ENCODE results near the gene SATB2.
A peak's percentile ranks its signal among the peaks of the same experiment; 100 is the strongest.

SATB2 gene

GRCh38 chr2:199449455-199449854 is 8.3 kb downstream of the SATB2 start:
- no peak for DNase-seq

DNA sequence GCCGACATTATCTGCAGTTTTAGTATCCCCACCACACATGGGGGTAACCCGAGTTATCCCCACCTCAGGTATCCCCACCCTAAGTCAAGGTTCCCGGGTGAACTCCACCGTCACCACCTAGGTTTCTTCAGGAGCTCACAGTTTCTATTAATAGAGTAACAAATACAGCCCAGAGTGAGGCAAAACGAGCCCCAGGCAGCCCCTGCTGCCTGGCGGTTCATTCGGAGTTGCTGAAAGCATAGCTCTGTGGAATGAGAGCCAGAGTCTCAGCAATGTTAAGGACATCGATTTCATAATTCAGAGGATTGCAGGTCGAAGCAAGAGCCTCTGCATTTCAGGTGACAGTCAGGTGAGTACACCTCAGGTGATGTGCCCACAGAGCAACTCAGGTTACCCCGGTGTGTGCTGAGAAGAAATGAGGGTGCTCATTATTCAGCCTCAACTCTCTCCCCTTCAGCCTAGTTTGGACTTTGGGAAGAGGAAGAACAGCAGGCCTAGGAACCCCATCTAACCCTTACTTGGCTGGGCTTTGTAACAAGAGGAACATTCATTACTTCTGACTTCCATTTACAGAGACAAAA is 10.7 kb downstream of the SATB2 start:
- DNase-seq: no peak

DNA sequence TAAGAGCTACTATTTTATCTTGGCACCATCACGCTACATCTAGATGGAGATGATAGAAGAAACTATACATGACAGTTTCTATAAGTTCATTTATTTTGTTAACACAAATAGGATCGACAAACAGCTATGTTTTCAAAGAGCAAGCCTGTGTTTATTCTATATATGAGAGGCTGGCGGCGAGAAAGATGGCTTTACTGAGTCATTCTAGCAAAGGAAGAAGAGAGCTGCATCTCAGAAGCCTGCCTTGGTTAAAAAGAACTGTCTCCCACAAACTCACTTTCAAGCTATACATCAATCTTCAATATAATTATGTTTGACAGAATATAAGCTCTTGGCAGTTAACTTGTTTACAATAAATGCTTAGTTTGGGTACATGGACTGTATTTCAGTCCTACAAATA is 13.0 kb downstream of the SATB2 start:
- DNase-seq: no peak

DNA sequence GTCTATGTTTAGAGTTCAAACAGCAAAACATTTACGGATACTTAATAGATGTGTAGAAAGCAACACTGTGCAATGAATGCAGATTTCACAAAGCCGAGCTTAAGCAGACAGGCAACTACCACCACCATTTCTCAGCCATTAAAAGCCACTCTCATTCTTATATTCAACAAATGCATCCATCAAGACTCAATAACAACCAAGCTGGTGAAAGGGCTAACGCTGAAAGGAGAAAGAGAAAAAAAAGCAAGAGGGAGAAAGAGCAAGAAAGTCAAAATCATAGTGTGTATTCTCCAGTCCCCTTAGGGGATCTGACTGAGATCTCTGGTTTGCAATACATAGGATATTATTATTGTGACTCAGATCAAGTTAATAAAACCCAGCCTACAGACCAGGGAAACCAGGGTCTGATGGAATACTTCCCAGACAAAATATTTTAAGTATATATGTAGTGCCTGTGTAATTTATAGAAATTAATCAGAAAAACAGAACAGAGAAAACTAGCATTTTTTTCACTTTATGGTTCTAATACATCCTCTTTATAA is 14.1 kb downstream of the SATB2 start:
- DNase-seq: no peak

GRCh38 chr2:199442173-199442572 is 15.6 kb downstream of the SATB2 start:
- no peak for DNase-seq

- no peak for DNase-seq
These were observed 16.0 kb downstream of the SATB2 start for GRCh38 chr2:199441759-199442158.

DNA sequence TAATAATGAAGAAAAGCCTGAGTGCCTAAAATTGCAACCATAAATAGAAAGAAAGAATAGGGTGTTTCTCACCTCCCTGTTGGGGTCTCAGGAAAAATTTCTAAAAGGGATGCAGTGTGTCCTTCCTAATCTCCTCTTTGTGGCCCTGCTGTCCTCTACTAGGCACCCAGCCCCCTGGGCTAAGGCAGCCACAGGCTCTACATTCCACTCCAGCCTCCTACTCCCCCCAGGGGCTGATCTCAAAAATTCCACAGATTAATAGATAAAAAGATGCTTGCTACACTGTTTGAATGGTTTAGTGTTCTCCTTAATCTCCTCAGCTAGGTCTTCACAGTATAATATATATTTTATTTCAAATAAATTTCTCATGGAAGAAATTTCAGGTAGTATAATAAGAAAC is 17.6 kb downstream of the SATB2 start:
- DNase-seq: no peak

- DNase-seq: no peak
These were observed 18.2 kb downstream of the SATB2 start for GRCh38 chr2:199439542-199439941.

GRCh38 chr2:199439066-199439465 is 18.7 kb downstream of the SATB2 start:
- DNase-seq: peak; percentile 24

DNA sequence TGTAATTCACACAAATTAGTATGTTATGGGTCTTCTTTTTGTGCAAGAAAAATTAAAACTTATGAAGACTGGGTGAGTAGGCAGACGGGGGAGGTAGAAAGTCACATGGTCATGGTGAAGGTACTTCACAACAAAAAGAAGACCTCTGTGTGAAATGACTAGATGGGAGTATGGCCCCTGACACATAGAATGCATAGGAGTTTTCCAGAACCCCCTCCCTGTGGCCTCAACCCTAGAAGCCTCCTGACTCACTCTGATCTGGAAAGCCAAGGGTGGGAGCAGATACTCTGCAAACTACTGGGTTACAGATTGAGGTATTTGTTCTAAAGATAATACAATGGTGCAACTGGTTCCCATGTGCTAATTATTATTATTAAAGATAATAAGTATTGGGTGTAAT is 23.2 kb downstream of the SATB2 start:
- no peak for DNase-seq

- peak; percentile 37 for DNase-seq
These were observed 24.4 kb downstream of the SATB2 start for GRCh38 chr2:199433204-199433832.

DNA sequence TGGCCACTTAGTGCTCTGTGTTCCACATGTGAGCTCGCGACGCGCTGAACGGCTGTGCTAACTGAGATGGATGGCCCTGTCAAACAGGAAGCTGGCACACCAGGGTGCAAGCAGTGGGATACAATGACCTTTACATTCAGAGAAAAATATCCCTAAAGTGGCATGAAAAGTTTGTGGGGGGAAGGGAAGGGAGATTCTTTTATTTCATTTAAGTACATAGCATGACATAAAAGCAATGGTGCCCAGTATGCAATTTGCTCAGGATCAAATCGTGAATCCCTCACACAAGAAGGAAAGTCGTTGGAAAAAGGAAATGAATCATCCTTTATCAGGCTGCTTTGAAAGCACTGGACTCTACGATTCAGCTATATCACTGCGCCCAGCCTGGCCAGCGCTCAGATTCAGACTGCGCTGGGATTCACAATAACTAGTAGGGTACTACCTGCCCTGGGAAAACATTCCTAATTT is 26.0 kb downstream of the SATB2 start:
- DNase-seq: no peak

DNA sequence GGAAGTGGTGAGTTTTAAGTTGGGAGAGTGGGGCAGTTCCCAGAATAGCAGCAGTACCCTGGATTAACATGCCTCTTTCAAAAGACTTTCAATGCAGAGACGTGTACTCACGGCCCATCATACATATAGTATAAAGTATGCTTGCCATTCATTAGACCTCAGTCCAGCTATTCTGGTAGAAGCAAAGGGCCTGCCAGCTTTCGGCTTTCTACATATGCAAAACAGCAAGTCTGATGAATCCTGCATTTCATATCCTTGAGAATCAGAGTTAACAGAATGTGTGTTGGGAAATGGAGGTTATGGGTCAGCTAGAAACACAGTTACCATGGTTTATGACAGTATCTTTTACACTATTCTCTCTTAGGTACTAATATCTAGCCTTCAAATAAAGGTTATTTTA is 27.5 kb downstream of the SATB2 start:
- no peak for DNase-seq

DNA sequence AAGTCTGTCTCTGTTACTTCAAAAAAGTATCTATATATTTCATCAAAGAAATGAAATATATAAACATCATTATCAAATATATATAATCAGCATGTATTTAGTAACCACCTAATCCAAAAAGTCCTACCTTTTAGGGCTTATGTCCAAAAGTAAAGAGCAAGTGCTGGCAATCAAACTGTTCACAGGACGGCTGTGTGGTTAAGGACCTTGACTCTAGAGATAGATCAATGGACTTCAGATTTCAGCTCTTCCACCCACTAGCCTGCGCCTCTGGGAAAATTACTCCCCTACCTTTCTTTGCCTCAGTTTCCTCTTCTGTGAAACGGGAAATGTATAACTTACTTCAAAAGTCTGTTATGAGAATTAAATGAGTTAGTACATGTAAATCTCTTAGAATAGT is 29.4 kb downstream of the SATB2 start:
- no peak for DNase-seq

- DNase-seq: no peak
These were observed 33.6 kb downstream of the SATB2 start for GRCh38 chr2:199424160-199424559.

GRCh38 chr2:199419428-199419827 is 38.3 kb downstream of the SATB2 start:
- no peak for DNase-seq

DNA sequence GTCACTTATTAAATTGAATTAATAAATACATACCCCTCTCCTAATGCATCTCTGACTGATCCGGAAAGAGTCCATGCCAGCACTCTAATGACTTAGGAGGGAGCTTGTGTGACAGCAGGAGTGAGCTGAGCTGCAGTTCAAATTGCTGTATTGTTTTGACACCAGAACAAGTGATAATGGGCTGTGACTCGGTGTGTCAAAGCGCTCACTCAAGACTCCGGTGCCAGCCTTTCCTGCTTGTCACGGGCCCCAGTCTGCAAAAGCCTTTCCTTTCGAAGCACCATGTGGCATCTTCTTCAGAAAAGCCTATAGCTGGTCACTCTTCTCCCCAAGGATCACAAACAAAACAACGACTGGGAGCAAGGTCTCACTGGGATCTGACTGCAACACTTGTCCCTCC is 43.3 kb downstream of the SATB2 start:
- no peak for DNase-seq

DNA sequence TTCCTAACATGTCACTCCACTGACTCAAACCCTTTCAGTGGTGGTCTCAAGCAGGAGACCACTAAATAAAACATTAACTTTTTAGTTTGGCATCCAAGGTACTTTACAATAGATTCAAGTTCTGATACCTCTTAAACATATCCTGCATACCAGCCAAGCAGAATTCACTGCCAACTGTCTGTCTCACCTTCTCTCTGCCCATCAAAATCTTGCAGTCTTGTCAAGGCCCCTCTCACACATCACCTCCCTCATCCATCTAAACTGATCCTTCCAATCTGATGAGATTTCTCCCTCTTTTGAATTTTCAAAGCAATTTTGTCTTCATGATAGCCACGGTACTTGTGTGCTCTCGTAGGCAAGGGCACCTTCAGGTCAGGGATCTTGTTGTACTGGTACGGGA is 43.7 kb downstream of the SATB2 start:
- no peak for DNase-seq

DNA sequence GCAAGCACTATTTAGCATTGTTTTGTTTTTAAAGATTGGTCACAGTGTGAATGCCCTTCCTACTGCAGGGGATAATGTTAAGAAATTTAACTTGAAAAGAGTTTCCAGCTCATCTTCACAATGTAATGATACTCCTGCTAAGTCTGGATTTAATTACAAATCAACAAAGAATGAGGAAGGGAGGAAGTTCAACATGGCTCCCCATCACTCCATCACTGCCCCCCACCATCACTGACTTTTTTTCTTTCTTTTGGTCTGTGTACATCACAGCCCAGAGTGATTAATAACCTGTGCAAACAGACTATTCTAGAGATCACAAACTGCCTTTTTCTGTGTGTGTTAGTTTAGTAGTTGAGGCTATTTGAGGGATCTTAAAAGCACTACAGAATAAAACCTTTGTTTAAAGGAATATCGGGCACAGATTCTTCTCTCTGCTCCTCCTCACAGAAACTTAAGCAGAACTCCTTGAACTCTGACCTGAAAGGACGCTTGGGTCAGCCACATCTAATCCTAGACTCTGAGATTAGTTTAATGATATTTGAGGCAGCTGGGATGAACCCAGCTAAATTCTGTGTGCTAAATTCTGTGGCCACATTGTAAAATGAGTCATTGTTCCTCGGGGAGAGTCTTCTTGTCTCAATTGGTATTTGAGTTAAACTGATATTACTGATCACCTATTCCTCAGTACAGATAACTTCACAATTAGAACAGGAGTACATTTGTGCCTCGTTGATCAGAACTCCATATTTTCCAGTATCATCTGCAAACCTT is 47.8 kb downstream of the SATB2 start:
- no peak for DNase-seq

- DNase-seq: no peak
These were observed 50.3 kb downstream of the SATB2 start for GRCh38 chr2:199407421-199407820.

DNA sequence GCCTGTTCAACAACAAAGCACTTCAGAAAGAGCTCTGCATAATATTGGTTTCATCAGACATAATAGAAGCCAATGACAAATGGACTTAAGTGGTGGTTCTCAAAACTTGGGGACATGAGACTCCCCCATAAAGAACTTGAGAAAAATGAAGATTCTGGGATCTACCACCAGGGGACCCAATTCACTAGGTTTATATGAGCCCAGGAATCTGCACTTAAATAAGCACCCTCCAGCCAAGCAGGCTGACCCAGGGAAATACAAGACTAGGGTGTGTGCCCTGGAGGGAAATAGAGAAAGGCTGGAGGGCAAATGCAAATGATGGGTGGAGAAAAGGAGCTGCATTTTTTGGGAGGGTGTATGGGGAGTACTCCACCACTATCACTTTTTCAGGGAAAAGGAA is 52.5 kb downstream of the SATB2 start:
- no peak for DNase-seq

- no peak for DNase-seq
These were observed 52.9 kb downstream of the SATB2 start for GRCh38 chr2:199404841-199405240.

DNA sequence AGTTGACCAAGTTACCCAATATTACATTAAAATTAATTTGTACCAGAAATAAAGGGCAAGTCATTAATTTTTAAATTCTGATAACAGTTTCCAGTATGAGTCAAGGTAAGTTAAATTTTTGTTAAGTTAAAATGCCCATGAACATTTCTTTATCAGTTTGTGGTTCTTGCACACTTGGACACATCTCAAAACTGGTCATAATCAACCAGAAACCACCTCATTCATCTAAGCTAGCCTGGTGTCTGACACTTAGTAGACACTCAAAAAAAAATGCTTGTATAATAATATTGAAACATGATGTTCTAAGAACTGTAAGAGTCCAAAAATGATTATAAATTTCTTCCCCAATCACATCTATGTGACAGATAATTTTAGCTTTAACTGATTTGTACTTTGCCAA is 62.4 kb downstream of the SATB2 start:
- no peak for DNase-seq

DNA sequence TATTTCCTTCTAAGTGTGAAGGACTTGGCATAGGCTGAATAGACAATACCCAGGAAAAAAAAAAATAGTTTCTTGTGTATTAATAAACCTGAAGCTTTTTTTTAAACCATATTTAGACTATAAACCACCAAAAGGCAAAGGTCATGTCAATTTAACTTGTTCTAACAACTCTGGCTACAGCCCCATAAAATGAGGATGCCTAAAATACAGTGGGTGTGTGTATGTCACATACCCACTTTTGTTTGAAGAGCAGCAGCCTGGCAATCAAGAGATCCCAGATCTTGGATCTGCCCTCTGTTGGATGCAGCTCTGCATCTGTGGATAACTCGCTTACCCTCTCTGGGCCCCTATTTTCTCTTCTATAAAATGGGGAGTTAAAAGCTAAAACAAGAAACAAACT is 65.4 kb downstream of the SATB2 start:
- no peak for DNase-seq
